HuH-7 (cell line): ENCODE data around the gene PSD4.

ENCODE experiments used
- DNase-seq: peaks from one replicate; pipeline ENCODE4 v3.0.0; 2011; ENCODE audit warnings: low spot score

PSD4 gene

GRCh38 chr2:113207021-113207420 is 33.2 kb downstream of the PSD4 start:
- no peak for DNase-seq

GRCh38 chr2:113208396-113208795 is 34.6 kb downstream of the PSD4 start:
- no peak for DNase-seq

GRCh38 chr2:113209011-113209645 is 35.4 kb downstream of the PSD4 start:
- no peak for DNase-seq

GRCh38 chr2:113209646-113210171 is 35.9 kb downstream of the PSD4 start:
- DNase-seq: no peak

GRCh38 chr2:113211226-113212105 is 37.7 kb downstream of the PSD4 start:
- no peak for DNase-seq

- no peak for DNase-seq
Measured at GRCh38 chr2:113212245-113213060, 38.7 kb downstream of the PSD4 start.

GRCh38 chr2:113213061-113213930 is 39.5 kb downstream of the PSD4 start:
- DNase-seq: no peak

GRCh38 chr2:113214141-113214540 is 40.4 kb downstream of the PSD4 start:
- no peak for DNase-seq

GRCh38 chr2:113215056-113215455 is 41.3 kb downstream of the PSD4 start:
- DNase-seq: no peak

GRCh38 chr2:113216321-113216720 is 42.5 kb downstream of the PSD4 start:
- DNase-seq: no peak

GRCh38 chr2:113216891-113217454 is 43.2 kb downstream of the PSD4 start:
- DNase-seq: no peak

GRCh38 chr2:113217455-113218282 is 43.9 kb downstream of the PSD4 start:
- no peak for DNase-seq

GRCh38 chr2:113218283-113219091 is 44.7 kb downstream of the PSD4 start:
- peak; percentile 83 for DNase-seq

GRCh38 chr2:113219092-113219441 is 45.3 kb downstream of the PSD4 start:
- no peak for DNase-seq

- DNase-seq: no peak
Measured at GRCh38 chr2:113219525-113219888, 45.7 kb downstream of the PSD4 start.

- DNase-seq: no peak
Measured at GRCh38 chr2:113219889-113220641, 46.3 kb downstream of the PSD4 start.

- no peak for DNase-seq
Measured at GRCh38 chr2:113220970-113221708, 47.4 kb downstream of the PSD4 start.

GRCh38 chr2:113221846-113222245 is 48.1 kb downstream of the PSD4 start:
- no peak for DNase-seq
